HG03354 (cell line): ENCODE measurements around the gene KCNG1.

ENCODE experiments used
- ATAC-seq: cut with Tn5 transposase; IDR thresholded peaks from one replicate; pipeline ENCODE4 v1.9.1; 2021; ENCODE audit warnings: mild to moderate bottlenecking; ENCODE audit not compliant: unreplicated experiment, poor library complexity, severe bottlenecking

Gene KCNG1

DNA sequence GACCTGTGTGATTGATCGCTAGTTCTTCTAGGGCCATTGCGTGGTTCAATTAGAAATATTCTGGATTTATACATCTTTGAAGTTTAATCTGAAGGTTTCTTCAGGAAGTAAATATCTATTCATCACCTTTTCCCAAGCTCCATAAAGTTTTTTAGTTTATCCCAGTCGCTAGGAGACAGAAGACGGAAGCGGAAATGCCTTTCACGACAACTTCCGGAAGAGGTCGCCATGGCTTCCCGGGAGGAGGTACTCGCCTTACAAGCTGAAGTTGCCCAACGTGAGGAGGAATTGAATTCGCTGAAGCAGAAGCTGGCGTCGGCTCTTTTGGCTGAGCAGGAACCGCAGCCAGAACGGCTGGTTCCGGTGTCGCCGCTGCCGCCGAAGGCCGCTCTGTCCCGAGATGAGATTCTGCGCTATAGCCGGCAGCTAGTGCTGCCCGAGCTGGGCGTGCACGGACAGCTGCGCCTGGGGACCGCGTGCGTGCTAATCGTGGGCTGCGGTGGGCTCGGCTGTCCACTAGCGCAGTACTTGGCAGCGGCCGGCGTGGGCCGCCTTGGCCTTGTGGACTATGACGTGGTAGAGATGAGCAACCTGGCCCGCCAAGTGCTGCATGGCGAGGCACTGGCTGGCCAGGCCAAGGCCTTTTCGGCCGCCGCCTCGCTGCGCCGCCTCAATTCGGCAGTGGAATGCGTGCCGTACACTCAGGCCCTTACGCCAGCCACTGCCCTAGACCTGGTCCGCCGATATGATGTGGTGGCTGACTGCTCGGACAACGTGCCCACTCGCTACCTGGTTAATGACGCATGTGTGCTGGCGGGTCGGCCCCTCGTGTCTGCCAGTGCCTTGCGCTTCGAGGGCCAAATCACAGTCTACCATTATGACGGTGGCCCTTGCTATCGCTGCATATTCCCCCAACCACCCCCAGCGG is 64.0 kb downstream of the KCNG1 start, which contains the start of gene MOCS3:
Gene MOCS3, plus strand, starts transcription at position 204 of the 928 bp plus-strand sequence. Its CDS starts 25 bp downstream, at position 229.
- ATAC-seq = peak; percentile 78

DNA sequence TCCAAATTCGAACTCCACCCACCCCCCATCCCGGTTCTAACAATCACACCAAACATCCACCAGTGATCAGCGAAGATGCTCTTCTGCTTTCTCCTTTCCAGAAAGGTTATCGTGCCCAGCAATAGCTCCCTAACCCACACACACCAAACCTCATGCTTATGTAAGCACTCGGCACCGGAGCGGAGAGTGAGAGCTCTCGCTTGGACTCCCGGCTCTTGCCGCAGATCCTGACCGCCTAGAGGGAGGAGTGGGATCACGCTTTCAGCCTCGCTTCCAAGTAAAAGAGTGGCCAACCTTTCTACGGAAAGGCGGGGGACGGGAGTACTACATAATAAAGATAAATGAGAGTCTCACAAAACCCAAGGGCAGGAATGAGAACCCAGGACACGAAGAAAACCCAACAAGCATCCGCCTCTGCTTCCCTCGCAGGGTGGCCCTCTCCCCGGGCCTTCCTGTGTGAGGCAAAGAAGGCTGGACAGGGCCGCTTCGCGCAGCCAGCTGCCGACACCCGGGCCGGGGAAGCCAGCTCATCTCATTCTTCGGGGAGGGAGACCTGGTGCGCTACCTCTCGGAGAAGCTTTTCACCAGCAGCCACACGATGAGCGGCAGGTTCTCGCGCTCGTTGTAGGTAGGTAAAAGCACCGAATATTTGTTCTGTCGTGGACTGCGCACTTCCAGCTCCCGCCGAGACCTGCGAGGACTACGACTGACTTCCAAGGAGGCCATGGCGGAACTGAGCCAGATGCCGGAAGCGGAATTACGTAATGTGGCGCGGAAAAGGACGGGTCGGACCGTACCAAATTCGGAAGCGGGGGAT is 64.9 kb downstream of the KCNG1 start, which contains the start of gene DPM1:
Gene DPM1, minus strand, starts transcription at position 735 of the 817 bp plus-strand sequence. Its CDS starts 9 bp downstream, at position 726.
- peak; percentile 81 for ATAC-seq

DNA sequence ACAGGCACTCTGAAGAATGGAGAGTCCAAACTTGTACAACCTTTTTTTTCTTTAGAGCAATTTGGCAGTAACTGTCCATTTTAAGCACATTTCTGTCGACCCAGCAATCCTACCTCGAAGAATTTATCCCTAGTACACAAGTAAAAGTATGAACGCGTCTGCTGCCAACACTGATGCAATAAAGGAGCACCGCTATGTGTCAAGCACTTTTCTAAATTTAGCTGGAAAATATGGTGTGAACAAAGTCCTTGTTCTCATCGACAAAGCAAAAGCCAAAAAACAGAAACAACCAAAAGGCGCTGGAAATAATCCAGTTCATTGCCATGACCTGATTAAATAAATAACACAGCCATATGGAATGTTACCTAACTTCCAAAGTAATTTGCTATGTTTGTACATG is 65.6 kb downstream of the KCNG1 start:
- no peak for ATAC-seq

DNA sequence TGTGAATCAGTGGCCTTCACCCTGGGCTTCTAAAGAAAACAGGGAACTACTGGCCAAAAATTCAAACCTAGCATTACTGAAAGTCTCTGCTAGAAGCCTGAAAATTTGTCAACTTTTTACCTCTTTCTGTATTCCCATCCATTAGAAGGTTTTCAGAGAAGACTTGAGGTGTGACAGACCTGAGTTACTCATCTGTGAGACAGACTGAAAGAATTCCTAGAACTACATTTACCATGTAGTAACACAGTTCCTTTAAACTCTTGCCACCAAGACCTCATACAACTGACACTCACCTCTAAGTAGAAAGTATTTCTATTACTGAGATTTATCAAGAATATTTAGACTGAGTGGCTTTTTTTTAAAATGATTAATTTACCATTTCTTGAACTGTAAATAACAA is 69.1 kb downstream of the KCNG1 start:
- ATAC-seq = no peak
